Brain microvascular endothelial cell (primary cell): ENCODE results near the gene SLC26A8.
A peak's percentile ranks its signal among the peaks of the same experiment; 100 is the strongest.

ENCODE experiments used
- DNase-seq: peaks from one replicate; pipeline ENCODE4 v3.0.0-alpha.2; 2020
- H3K27ac ChIP-seq: fragments of 250-450 bp; sonication (Bioruptor Pico); 2 replicates; pipeline ENCODE4 v1.5.1; 2020; ENCODE audit warnings: mild to moderate bottlenecking, moderate library complexity
- H3K27me3 ChIP-seq: fragments of 250-450 bp; sonication (Bioruptor Pico); replicated peaks from 2 replicates; pipeline ENCODE4 v1.5.1; 2020; ENCODE audit warnings: mild to moderate bottlenecking
- H3K36me3 ChIP-seq: fragments of 250-450 bp; sonication (Bioruptor Pico); replicated peaks from 2 replicates; pipeline ENCODE4 v1.5.1; 2020; ENCODE audit warnings: mild to moderate bottlenecking
- H3K4me3 ChIP-seq: 2 replicates; pipeline ENCODE4 v1.5.1; 2011; ENCODE audit warnings: low read depth, mild to moderate bottlenecking, control low read depth, low read length, moderate library complexity
- in situ Hi-C: cut with HindIII; loops from 2 replicates; pipeline ENCODE4 v1.10.0; 2017; ENCODE audit warnings: low sequenced_read_pairs, low pct_ligation_motif_present
- TF ChIP-seq, protein P1 (sequence below): IDR thresholded peaks from 2 replicates; pipeline ENCODE4 v1.5.1; 2011; ENCODE audit warnings: low read depth, mild to moderate bottlenecking, moderate library complexity, low read length, control low read depth, inconsistent platforms; ENCODE audit errors: missing control alignments

Gene SLC26A8

GRCh38 chr6:35900448-35900847 lies 124.0 kb downstream of the SLC26A8 start:
- Histone ChIP-seq H3K4me3 (no peak overlapping the region), H3K36me3 (peaks cover 9% of the 10 kb centered on the region), H3K27me3 (no peaks in the 10 kb centered on the region), H3K27ac (no peak overlapping the region)
- DNase-seq = no peak
- TF ChIP-seq, protein P1, sequence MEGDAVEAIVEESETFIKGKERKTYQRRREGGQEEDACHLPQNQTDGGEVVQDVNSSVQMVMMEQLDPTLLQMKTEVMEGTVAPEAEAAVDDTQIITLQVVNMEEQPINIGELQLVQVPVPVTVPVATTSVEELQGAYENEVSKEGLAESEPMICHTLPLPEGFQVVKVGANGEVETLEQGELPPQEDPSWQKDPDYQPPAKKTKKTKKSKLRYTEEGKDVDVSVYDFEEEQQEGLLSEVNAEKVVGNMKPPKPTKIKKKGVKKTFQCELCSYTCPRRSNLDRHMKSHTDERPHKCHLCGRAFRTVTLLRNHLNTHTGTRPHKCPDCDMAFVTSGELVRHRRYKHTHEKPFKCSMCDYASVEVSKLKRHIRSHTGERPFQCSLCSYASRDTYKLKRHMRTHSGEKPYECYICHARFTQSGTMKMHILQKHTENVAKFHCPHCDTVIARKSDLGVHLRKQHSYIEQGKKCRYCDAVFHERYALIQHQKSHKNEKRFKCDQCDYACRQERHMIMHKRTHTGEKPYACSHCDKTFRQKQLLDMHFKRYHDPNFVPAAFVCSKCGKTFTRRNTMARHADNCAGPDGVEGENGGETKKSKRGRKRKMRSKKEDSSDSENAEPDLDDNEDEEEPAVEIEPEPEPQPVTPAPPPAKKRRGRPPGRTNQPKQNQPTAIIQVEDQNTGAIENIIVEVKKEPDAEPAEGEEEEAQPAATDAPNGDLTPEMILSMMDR = no peak
- in situ Hi-C loops = no loop called here

GRCh38 chr6:35898003-35898402 lies 126.4 kb downstream of the SLC26A8 start:
- DNase-seq = no peak
- H3K27me3 ChIP-seq = no peaks in the 10 kb centered on the region
- no peak overlapping the region for H3K27ac ChIP-seq
- in situ Hi-C loops = no loop called here
- H3K4me3 ChIP-seq = no peak overlapping the region
- no peaks in the 10 kb centered on the region for H3K36me3 ChIP-seq
- TF ChIP-seq, protein P1 = no peak

DNA sequence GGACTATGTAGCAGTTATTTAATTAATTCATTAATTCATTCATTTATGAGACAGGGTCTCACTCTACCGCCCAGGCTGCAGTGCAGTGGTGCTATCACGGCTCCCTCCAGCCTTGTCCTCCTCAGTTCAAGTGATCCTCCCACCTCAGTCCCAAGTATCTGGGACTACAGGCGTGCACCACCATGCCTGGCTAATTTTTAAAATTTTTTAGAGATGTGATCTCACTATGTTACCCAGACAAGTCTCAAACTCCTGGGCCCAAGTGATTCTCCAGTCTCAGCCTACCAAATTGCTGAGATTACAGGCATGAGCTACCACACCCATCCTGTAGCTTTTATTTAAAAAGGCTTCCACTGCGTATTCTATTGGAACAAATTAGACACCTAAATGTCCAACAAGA lies 127.0 kb downstream of the SLC26A8 start:
- Histone ChIP-seq H3K36me3 (no peaks in the 10 kb centered on the region), H3K4me3 (no peak overlapping the region), H3K27ac (no peak overlapping the region), H3K27me3 (no peaks in the 10 kb centered on the region)
- DNase-seq = no peak
- in situ Hi-C loops = no loop called here
- TF ChIP-seq, protein P1 = no peak

DNA sequence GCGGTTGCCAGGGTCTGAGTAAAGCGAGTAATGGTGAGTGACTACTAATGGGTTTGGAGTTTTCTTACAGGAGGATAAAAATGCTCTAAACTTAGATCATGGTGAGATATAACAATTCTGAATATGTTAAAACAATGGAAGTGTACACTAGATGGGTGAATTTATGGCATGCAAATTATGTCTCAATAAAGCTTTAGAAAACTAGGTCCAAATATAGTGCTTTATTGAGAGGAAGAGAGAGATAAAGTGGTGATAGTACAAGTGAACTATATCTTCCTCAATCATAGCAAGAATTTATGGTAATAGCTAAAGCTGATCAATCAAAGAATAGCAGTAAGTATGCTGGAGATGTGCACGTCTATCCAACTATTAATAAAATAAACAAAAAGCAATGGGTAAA lies 127.4 kb downstream of the SLC26A8 start:
- Histone ChIP-seq H3K27ac (no peak overlapping the region), H3K4me3 (no peak overlapping the region), H3K36me3 (no peaks in the 10 kb centered on the region), H3K27me3 (no peaks in the 10 kb centered on the region)
- TF ChIP-seq, protein P1 = no peak
- in situ Hi-C loops = no loop called here
- DNase-seq = no peak

GRCh38 chr6:35896228-35896627 lies 128.2 kb downstream of the SLC26A8 start:
- H3K4me3 ChIP-seq = no peak overlapping the region
- H3K36me3 ChIP-seq = no peaks in the 10 kb centered on the region
- no peak for DNase-seq
- in situ Hi-C loops = no loop called here
- TF ChIP-seq, protein P1 = no peak
- H3K27me3 ChIP-seq = no peaks in the 10 kb centered on the region
- no peak overlapping the region for H3K27ac ChIP-seq

DNA sequence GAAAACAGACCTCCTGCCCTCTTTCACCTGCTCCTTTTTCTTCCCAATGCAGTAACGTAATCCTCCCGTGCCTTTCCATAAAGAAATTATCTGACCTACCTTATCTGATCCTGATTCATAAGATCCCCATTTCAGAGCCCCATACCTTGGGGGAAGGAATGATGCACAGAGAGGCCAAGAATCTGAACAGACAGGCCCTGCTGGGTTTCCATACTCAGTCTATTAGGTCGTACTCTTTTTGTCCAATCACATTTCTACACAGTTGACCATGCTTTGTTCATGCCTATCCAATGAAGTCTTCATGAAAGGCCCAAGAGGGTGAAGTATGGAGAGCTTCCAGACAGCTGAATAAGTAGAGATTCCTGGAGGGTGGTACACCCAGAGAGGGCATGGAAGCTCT lies 128.9 kb downstream of the SLC26A8 start:
- Histone ChIP-seq H3K27ac (no peak overlapping the region), H3K27me3 (no peaks in the 10 kb centered on the region), H3K4me3 (no peak overlapping the region), H3K36me3 (no peaks in the 10 kb centered on the region)
- in situ Hi-C loops = no loop called here
- DNase-seq = peak; percentile 33
- TF ChIP-seq, protein P1 = no peak
